GM18508 (cell line): Measurements from ENCODE around the gene LAMA5.

Experiments used
- ATAC-seq: cut with Tn5 transposase; IDR thresholded peaks from one replicate; pipeline ENCODE4 v1.9.1; 2021; ENCODE audit warnings: moderate number of reproducible peaks; ENCODE audit not compliant: insufficient read depth, unreplicated experiment

Gene LAMA5

GRCh38 chr20:62332421-62332820, 34.7 kb downstream of the LAMA5 start:
- no peak for ATAC-seq

GRCh38 chr20:62331347-62331746, 35.8 kb downstream of the LAMA5 start:
- ATAC-seq = no peak

GRCh38 chr20:62330576-62331317, 36.4 kb downstream of the LAMA5 start:
- ATAC-seq = no peak

GRCh38 chr20:62329389-62330377, 37.4 kb downstream of the LAMA5 start:
- no peak for ATAC-seq

- ATAC-seq = no peak
Observed at GRCh38 chr20:62328684-62329388, 38.3 kb downstream of the LAMA5 start.

GRCh38 chr20:62327726-62328495, 39.2 kb downstream of the LAMA5 start:
- no peak for ATAC-seq

- ATAC-seq = no peak
Observed at GRCh38 chr20:62326959-62327725, 40.0 kb downstream of the LAMA5 start.

- ATAC-seq = no peak
Observed at GRCh38 chr20:62326559-62326958, 40.6 kb downstream of the LAMA5 start.

- no peak for ATAC-seq
Observed at GRCh38 chr20:62325172-62325905, 41.8 kb downstream of the LAMA5 start.

- no peak for ATAC-seq
Observed at GRCh38 chr20:62323980-62324906, 42.9 kb downstream of the LAMA5 start.

GRCh38 chr20:62323146-62323979, 43.7 kb downstream of the LAMA5 start:
- no peak for ATAC-seq

- no peak for ATAC-seq
Observed at GRCh38 chr20:62322492-62323041, 44.5 kb downstream of the LAMA5 start.

GRCh38 chr20:62321975-62322374, 45.1 kb downstream of the LAMA5 start:
- no peak for ATAC-seq

- no peak for ATAC-seq
Observed at GRCh38 chr20:62321521-62321948, 45.6 kb downstream of the LAMA5 start.

GRCh38 chr20:62320581-62321354, 46.3 kb downstream of the LAMA5 start:
- ATAC-seq = no peak
